RWPE2 (cell line): ENCODE results near the gene BCL7B.

Experiments used
- ATAC-seq: fragments of 200-7000 bp; cut with Tn5 transposase; 3 replicates; pipeline ENCODE4 v1.9.1; 2021; ENCODE audit warnings: low read depth
- DNase-seq: peaks from one replicate; pipeline ENCODE4 v3.0.0-alpha.2; 2020; ENCODE audit warnings: low spot score
- H3K27ac ChIP-seq: fragments of 450-650 bp; 2 replicates; pipeline ENCODE4 v1.5.1; 2017; ENCODE audit warnings: mild to moderate bottlenecking; ENCODE audit not compliant: poor library complexity, severe bottlenecking
- H3K27me3 ChIP-seq: fragments of 250-450 bp; sonication (Bioruptor Pico); 2 replicates; pipeline ENCODE4 v1.5.1; 2021; ENCODE audit warnings: mild to moderate bottlenecking, moderate library complexity; ENCODE audit not compliant: insufficient read depth, poor library complexity, severe bottlenecking
- H3K36me3 ChIP-seq: fragments of 250-450 bp; sonication (Bioruptor Pico); 2 replicates; pipeline ENCODE4 v1.5.1; 2020; ENCODE audit warnings: low read depth, mild to moderate bottlenecking, moderate library complexity
- H3K4me1 ChIP-seq: fragments of 250-450 bp; sonication (Bioruptor Pico); 2 replicates; pipeline ENCODE4 v1.5.1; 2021; ENCODE audit warnings: mild to moderate bottlenecking, moderate library complexity; ENCODE audit not compliant: insufficient read depth, poor library complexity, severe bottlenecking
- H3K4me3 ChIP-seq: fragments of 250-450 bp; sonication (Bioruptor Pico); 2 replicates; pipeline ENCODE4 v1.5.1; 2021; ENCODE audit warnings: mild to moderate bottlenecking, moderate library complexity; ENCODE audit not compliant: severe bottlenecking
- H3K9me3 ChIP-seq: fragments of 250-450 bp; sonication (Bioruptor Pico); 2 replicates; pipeline ENCODE4 v1.5.1; 2021; ENCODE audit warnings: mild to moderate bottlenecking, moderate library complexity; ENCODE audit not compliant: severe bottlenecking
- CTCF ChIP-seq: fragments of 450-650 bp; IDR thresholded peaks from one replicate; pipeline ENCODE4 v1.5.1; 2017; ENCODE audit warnings: mild to moderate bottlenecking, moderate library complexity; ENCODE audit not compliant: poor library complexity, severe bottlenecking

The BCL7B gene

GRCh38 chr7:73515178-73515577 is 42.3 kb downstream of the BCL7B start:
- Histone ChIP-seq H3K4me1 (peaks cover 12% of the 10 kb centered on the region), H3K36me3 (peaks cover 90% of the 10 kb centered on the region), H3K27ac (no peak overlapping the region), H3K4me3 (no peak overlapping the region), H3K9me3 (no peaks in the 10 kb centered on the region), H3K27me3 (no peaks in the 10 kb centered on the region)
- TF ChIP-seq CTCF: no peak
- DNase-seq (peak; percentile 4), ATAC-seq (no peak)

DNA sequence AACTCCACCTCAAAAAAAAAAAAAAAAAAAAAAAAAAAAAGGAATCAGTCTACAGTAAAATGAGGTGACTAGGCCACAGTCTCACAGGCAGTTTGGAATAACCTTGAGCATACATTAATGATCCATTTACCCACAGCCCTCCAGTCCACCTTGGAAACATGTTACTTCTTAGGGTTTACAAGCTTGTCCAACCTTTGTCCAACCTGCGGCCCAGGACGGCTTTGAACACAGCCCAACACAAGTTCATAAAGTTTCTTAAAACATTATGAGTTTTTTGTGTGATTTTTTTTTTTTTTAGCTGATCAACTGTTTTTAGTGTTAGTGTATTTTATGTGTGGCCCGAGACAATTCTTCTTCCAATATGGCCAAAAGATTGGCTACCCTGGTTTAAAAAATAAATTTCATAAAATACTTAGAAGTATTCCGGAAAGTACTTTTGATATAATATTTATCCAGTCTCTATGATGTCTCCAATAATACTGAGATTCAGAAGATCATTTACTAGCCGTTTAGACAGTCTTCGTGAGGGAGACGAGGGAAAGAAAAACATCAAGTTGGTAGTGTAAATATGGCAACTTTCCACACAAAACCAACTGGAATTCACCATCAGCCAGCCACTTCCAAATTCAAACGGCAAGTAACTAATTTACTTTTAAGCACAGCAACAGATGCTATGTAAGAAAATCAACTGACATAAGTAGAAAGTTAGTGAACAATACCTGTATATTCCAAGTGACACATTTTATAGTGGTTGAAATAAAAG is 45.3 kb downstream of the BCL7B start:
- no peak for ATAC-seq
- Histone ChIP-seq H3K4me3 (no peak overlapping the region), H3K9me3 (no peaks in the 10 kb centered on the region), H3K4me1 (no peaks in the 10 kb centered on the region), H3K36me3 (peaks cover 93% of the 10 kb centered on the region), H3K27me3 (no peaks in the 10 kb centered on the region), H3K27ac (no peak overlapping the region)
- no peak for DNase-seq
- no peak for TF ChIP-seq CTCF

DNA sequence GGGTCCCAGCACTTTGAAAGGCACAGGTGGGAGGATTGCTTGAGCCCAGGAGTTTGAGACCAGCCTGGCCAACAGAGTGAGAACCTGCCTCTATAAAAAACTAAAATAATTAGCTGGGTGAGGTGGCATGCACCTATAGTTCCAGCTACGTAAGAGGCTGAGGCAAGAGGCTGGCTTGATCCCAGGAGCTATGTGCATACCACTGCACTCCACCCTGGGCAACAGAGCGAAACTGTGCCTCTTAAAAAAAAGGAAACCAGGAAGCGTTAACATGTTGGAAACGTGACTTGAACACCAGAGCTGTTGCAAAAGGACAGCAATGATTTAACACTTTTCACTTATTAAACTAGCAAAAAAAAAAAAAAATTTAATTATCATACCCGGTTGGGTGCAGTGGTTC is 48.0 kb downstream of the BCL7B start:
- DNase-seq (no peak), ATAC-seq (no peak)
- no peaks in the 10 kb centered on the region for H3K4me1 ChIP-seq
- no peak for TF ChIP-seq CTCF
- no peaks in the 10 kb centered on the region for H3K9me3 ChIP-seq
- no peak overlapping the region for H3K4me3 ChIP-seq
- peaks cover 92% of the 10 kb centered on the region for H3K36me3 ChIP-seq
- no peak overlapping the region for H3K27ac ChIP-seq
- H3K27me3 ChIP-seq: no peaks in the 10 kb centered on the region

DNA sequence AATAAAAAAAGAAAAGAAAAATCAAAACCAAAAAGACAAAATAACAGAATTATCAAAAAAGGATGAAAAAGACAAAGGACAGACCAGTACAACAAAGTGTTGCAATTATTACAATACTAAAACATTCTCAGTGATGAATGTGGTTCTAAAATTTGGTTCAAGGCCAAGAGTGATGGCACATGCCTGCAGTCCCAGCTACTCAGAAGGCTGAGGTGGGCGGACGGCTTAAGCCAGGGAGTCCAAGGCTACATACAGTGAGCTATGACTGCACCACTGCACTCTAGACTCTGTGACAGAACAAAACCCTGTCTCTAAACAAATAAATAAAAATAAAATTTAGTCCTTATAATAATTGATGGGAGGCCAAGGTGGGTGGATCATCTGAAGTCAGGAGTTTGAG is 49.9 kb downstream of the BCL7B start:
- Histone ChIP-seq H3K4me3 (no peak overlapping the region), H3K27me3 (no peaks in the 10 kb centered on the region), H3K9me3 (no peaks in the 10 kb centered on the region), H3K36me3 (peaks cover 92% of the 10 kb centered on the region), H3K27ac (no peak overlapping the region), H3K4me1 (no peaks in the 10 kb centered on the region)
- ATAC-seq: no peak
- no peak for TF ChIP-seq CTCF
- DNase-seq: no peak

- TF ChIP-seq CTCF: no peak
- Histone ChIP-seq H3K36me3 (peaks cover 96% of the 10 kb centered on the region), H3K9me3 (no peaks in the 10 kb centered on the region), H3K4me1 (no peaks in the 10 kb centered on the region), H3K4me3 (no peak overlapping the region), H3K27ac (no peak overlapping the region), H3K27me3 (no peaks in the 10 kb centered on the region)
- no peak for ATAC-seq
- no peak for DNase-seq
Observed at GRCh38 chr7:73504920-73505319, 52.6 kb downstream of the BCL7B start.
